Testis (tissue), 3 donors: ENCODE data around the gene TMEM229B. TPM values are rescaled to one million over a fixed set of nuclear protein-coding genes. Genes with fewer than 3 reads are reported as not detected.

Experiments used
- DNase-seq: peaks from one replicate; pipeline ENCODE4 v3.0.0-alpha.2; 2019
- H3K27ac ChIP-seq, 2 donors: fragments of 200-600 bp; sonication (generic); one replicate each; pipeline ENCODE4 v1.5.1; 2019
- H3K27me3 ChIP-seq: fragments of 200-600 bp; sonication (generic); one replicate; pipeline ENCODE4 v1.5.1; 2019
- H3K36me3 ChIP-seq: fragments of 200-600 bp; sonication (generic); one replicate; pipeline ENCODE4 v1.5.1; 2017; ENCODE audit warnings: low read depth; ENCODE audit errors: missing control alignments
- H3K4me1 ChIP-seq: fragments of 200-600 bp; sonication (generic); one replicate; pipeline ENCODE4 v1.5.1; 2019
- H3K4me3 ChIP-seq, 2 donors: fragments of 200-600 bp; sonication (generic); one replicate each; pipeline ENCODE4 v1.5.1; 2017 to 2019
- H3K9me3 ChIP-seq: fragments of 200-600 bp; sonication (generic); one replicate; pipeline ENCODE4 v1.5.1; 2017
- POLR2A ChIP-seq: fragments of 450-650 bp; IDR thresholded peaks from one replicate; pipeline ENCODE4 v1.6.1; 2017; ENCODE audit warnings: antibody characterized with exemption, mild to moderate bottlenecking, moderate library complexity
- WGBS, 2 donors: methylation state at CpG; one replicate each; pipeline ENCODE4 v1.1.5; 2018; 5-methylcytosine and 5-hydroxymethylcytosine counted together
- intact Hi-C: fragments of 100-400 bp; cut with DNase I; formaldehyde crosslinking; loops from one replicate; pipeline ENCODE4 v1.15.1; 2023; ENCODE audit warnings: low total_unique reads
- polyA plus RNA-seq: library from polyadenylated mRNA; stranded (reverse); fragments of 350-450 nt; fragmentation: Illumina TruSeq; extraction: RNeasy Lipid Tissue Mini Kit (QIAGEN cat#74804); gene quantifications from one replicate; pipeline ENCODE4 v1.2.3, GENCODE V29; 2014; ENCODE audit warnings: low read depth, low replicate concordance; ENCODE audit not compliant: insufficient read depth
- total RNA-seq, 2 donors: library from RNA; depleted of rRNA; stranded (reverse); fragments of >200 nt; gene quantifications; one replicate each; pipeline ENCODE4 v1.2.3, GENCODE V29; 2016
- TF ChIP-seq, protein P1 (sequence below), 3 experiments: fragments of 450-650 bp in 2 of 3; fragments of 200-600 bp in 1 of 3; sonication (generic) in 1 of 3; IDR thresholded peaks; one replicate each; pipeline ENCODE4 v1.5.1; 2016 to 2019; ENCODE audit warnings: antibody characterized with exemption in 3 of 3, mild to moderate bottlenecking in 2 of 3, moderate library complexity in 1 of 3

The TMEM229B gene
- total and polyA plus RNA-seq, 3 donors from 2014 or later: 12.6 to 77.4 (median 59.6) TPM

DNA sequence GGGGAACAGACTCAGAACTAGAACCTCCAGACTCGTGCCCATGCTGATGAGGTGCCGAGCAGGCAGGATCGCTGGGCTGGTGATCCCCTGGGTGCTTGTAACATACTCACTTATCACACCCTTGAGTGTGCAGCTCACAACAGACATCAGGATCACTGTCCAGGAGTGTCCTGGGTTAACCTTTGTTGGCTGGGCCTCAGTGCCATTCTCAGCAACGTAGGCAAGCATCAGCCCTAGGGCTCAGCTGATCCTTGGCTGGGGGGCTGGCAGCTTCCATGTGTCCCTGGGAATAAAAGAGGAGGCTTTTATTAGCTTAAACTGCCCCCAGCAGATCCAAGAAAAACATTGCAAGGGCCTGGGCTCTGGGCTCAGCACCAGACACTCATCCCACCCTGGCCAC is 1.6 kb downstream of the TMEM229B start:
- no peak for DNase-seq
- Histone ChIP-seq H3K27me3 (no peaks in the 10 kb centered on the region), H3K4me3 (no peak overlapping the region), H3K36me3 (no peaks in the 10 kb centered on the region), H3K4me1 (no peaks in the 10 kb centered on the region), H3K9me3 (no peaks in the 10 kb centered on the region), H3K27ac (no peak overlapping the region)
- intact Hi-C loops: no loop called here
- WGBS, 2 donors: 91 to 100% methylated on average over 1 to 4 of the region's 4 CpGs
- TF ChIP-seq POLR2A: no peak
- TF ChIP-seq, protein P1, sequence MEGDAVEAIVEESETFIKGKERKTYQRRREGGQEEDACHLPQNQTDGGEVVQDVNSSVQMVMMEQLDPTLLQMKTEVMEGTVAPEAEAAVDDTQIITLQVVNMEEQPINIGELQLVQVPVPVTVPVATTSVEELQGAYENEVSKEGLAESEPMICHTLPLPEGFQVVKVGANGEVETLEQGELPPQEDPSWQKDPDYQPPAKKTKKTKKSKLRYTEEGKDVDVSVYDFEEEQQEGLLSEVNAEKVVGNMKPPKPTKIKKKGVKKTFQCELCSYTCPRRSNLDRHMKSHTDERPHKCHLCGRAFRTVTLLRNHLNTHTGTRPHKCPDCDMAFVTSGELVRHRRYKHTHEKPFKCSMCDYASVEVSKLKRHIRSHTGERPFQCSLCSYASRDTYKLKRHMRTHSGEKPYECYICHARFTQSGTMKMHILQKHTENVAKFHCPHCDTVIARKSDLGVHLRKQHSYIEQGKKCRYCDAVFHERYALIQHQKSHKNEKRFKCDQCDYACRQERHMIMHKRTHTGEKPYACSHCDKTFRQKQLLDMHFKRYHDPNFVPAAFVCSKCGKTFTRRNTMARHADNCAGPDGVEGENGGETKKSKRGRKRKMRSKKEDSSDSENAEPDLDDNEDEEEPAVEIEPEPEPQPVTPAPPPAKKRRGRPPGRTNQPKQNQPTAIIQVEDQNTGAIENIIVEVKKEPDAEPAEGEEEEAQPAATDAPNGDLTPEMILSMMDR (IDR thresholded peaks at IDR 0.05): no peak

DNA sequence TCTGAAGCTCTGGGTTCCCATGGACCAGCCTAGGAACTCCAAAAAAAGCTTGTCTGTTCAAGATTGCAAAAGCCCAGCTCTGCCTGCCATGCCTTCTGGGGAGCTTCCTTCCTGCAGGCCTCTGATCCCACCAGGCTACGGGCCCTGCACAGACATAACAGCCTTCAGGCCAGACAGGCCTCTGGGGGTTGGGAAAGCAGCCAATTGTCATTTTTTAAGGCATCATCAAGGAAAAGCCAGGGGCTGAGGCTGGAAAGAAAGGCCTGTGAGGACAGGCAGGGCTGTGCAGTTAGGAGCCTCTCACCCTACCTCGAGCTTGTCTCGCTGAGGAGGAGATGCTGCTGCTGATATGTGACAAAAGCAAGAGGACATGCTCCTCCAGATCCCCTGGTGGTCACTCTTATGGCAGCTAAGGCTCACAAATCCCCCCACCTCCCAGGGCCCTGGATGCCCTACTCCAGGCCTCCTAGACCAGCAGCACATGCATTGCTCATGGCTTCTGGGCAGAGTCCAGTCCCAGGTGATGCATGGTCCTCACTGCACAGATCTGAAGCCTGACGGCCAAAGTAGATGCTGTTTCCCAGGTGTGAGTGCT is 2.9 kb downstream of the TMEM229B start:
- Histone ChIP-seq H3K27me3 (no peaks in the 10 kb centered on the region), H3K4me1 (no peaks in the 10 kb centered on the region), H3K27ac (no peak overlapping the region), H3K4me3 (no peak overlapping the region), H3K36me3 (no peaks in the 10 kb centered on the region), H3K9me3 (no peaks in the 10 kb centered on the region)
- TF ChIP-seq POLR2A: no peak
- TF ChIP-seq, protein P1 (IDR thresholded peaks at IDR 0.05): no peak
- WGBS, 2 donors: 89 to 97% methylated on average over 3 to 4 of the region's 4 CpGs
- DNase-seq: no peak
- intact Hi-C loops: no loop called here

DNA sequence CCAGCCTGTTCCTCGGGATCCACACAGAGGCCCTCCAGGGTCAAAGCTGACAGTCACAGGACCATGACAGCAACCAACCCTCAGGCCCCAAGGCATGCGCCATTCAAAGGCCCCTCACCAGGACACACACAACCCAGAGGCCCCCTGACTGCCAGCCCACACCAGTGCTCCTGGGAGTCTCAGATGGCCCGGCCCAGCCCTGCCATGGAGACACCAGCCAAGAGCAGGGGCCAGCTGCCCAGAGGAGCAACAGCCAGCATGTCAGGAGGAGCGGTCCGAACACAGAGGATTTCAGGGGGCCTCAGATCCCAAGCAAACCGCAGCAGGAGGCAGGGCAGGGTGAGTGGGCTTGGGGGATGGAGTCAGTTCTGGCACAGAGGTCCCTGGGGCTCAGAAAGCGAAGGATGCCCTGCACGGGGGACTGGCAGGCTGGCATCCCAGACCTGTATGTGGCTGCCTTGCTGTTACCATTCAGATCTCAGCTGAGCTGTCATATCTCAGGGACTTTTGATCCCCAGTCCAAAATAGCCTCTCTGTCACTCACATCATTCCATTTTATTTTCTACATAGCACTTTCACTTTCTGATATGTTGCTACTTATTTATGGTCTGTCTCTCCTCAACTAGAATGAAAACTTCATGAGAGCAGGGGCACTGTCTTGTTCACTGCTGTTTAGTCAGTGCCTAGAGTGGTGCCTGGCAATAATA is 4.8 kb downstream of the TMEM229B start:
- H3K27me3 ChIP-seq: no peaks in the 10 kb centered on the region
- H3K27ac ChIP-seq: no peak overlapping the region
- H3K36me3 ChIP-seq: no peaks in the 10 kb centered on the region
- TF ChIP-seq, protein P1 (IDR thresholded peaks at IDR 0.05): no peak
- no peak for TF ChIP-seq POLR2A
- WGBS, 2 donors: 90 to 92% methylated on average over 2 to 8 of the region's 8 CpGs
- intact Hi-C loops: no loop called here
- H3K4me1 ChIP-seq: no peaks in the 10 kb centered on the region
- H3K9me3 ChIP-seq: no peaks in the 10 kb centered on the region
- H3K4me3 ChIP-seq: no peak overlapping the region
- no peak for DNase-seq

DNA sequence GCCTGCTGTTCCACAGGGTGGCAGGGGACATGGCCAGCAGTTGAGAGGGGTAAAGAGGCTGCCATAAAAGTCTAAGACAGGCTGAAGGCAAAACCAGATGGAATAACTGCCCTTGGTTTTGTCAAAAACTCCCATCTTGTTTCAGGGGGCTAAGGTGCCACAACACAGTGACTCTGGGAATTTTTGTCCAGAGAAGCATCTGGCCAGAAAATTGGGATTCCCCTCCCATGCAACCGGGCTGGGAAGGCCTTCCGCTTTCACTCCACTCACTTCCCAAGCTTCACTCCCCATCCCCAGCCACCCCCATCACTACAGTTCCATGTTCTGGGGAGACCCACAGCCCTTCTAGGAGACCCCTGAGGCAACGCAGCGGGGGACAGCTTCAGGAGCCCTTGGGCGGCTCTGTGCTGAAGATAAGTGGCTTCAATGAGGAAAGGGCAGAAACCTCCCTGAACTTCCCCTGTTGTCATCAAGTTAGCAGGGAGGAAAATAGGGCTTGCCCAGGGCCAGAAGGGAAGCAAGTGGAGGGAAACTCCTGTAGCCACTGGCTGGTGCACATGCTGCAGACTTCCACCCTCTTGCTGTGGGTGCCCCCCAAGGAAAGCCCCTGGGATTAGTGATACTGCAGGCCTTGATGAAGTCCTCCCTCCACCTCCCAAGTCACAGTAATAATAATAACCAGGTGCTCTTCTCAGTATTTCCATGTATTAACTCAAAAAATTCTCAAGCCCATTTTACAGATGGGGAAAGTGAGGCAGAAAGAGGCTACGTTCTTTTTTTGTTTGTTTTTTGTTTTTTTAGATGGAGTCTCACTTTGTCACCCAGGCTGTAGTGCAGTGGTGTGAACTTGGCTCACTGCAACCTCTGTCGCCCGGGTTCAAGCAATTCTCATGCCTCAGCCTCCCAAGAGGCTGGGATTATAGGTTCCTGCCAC is 6.0 kb downstream of the TMEM229B start:
- TF ChIP-seq POLR2A: no peak
- TF ChIP-seq, protein P1 (IDR thresholded peaks at IDR 0.05): no peak
- no peak overlapping the region for H3K4me3 ChIP-seq
- no peak for DNase-seq
- no peaks in the 10 kb centered on the region for H3K9me3 ChIP-seq
- H3K36me3 ChIP-seq: no peaks in the 10 kb centered on the region
- intact Hi-C loops: no loop called here
- no peak overlapping the region for H3K27ac ChIP-seq
- no peaks in the 10 kb centered on the region for H3K4me1 ChIP-seq
- H3K27me3 ChIP-seq: no peaks in the 10 kb centered on the region
- WGBS, 2 donors: 95 to 96% methylated on average over 8 of the region's 8 CpGs
